Psoas muscle (tissue), 8 donors: Measurements from ENCODE around the gene TNS3. TPM values are rescaled to one million over a fixed set of nuclear protein-coding genes. Genes with fewer than 3 reads are reported as not detected.

ENCODE experiments used
- ATAC-seq, 4 donors: fragments of 200-7000 bp; cut with Tn5 transposase; one replicate each; pipeline ENCODE4 v1.9.1; 2020; ENCODE audit warnings: moderate library complexity in 3 of 4, mild to moderate bottlenecking in 2 of 4
- DNase-seq, 2 donors: peaks; one replicate each; pipeline ENCODE4 v3.0.0-alpha.2; 2020
- H3K27ac ChIP-seq: fragments of 200-600 bp; one replicate; pipeline ENCODE4 v1.8.0; 2022
- H3K27me3 ChIP-seq, 3 donors: fragments of 200-600 bp in 1 of 3; one replicate each; pipeline versions ENCODE4 v1.6.1 to v1.8.0; 2013 to 2022; ENCODE audit warnings: low read length in 2 of 3, mild to moderate bottlenecking in 2 of 3, moderate library complexity in 1 of 3; ENCODE audit not compliant: insufficient read depth in 3 of 3
- H3K36me3 ChIP-seq, 2 donors: fragments of 200-600 bp in 1 of 2; one replicate each; pipeline versions ENCODE4 v1.6.1 to v1.8.0; 2013 to 2022; ENCODE audit warnings: low read depth in 1 of 2, mild to moderate bottlenecking in 1 of 2, moderate library complexity in 1 of 2; ENCODE audit not compliant: insufficient read depth in 1 of 2
- H3K4me1 ChIP-seq: fragments of 200-600 bp; one replicate; pipeline ENCODE4 v1.8.0; 2022
- H3K4me3 ChIP-seq: fragments of 200-600 bp; one replicate; pipeline ENCODE4 v1.8.0; 2022; ENCODE audit warnings: mild to moderate bottlenecking
- H3K9me3 ChIP-seq: fragments of 200-600 bp; one replicate; pipeline ENCODE4 v1.8.0; 2022
- WGBS, 3 donors: extraction: QIAGEN DNeasy Blood & Tissue Kit; methylation state at CpG; one replicate each; pipeline versions ENCODE4 v1.1.6 to v1.1.7; 2013; 5-methylcytosine and 5-hydroxymethylcytosine counted together
- intact Hi-C, 2 donors: fragments of 100-400 bp; cut with DNase I; formaldehyde crosslinking; loops; one replicate each; pipeline versions ENCODE4 v1.11.0 to v1.14.2; 2022
- polyA plus RNA-seq, 3 donors: library from polyadenylated mRNA; stranded (reverse); fragments of 200-250 nt; gene quantifications; one replicate each; pipeline ENCODE4 v1.2.3, GENCODE V29; 2013
- total RNA-seq, 4 donors: library from RNA; stranded (reverse); fragmentation: NEBNext Ultra II Directional in 2 of 4; extraction: Animal tissue kit (Norgen Biotek cat#: 25700) in 2 of 4; gene quantifications; one replicate each; pipeline versions ENCODE4 v1.2.1 to v1.2.4, GENCODE V29; 2021 to 2023
- TF ChIP-seq, protein P1 (sequence below): fragments of 200-600 bp; IDR thresholded peaks from one replicate; pipeline ENCODE4 v1.8.0; 2022; ENCODE audit warnings: antibody characterized with exemption
- donor health status: healthy with polysubstance abuse.
- donor health status: DM: no; HTN: no; CAD: no; lungs with moderate emphysema.
- donor health status: Bipolar disorder and iron deficiency.
- donor health status: healthy.
- donor health status: DM: yes; HTN: yes; CAD: no.
- donor health status: DM: no; HTN: no; CAD: no.
- donor health status: DM: no; HTN: no; CAD: no.
- donor health status: DM: yes; HTN: yes; CAD: no.

Gene TNS3
- total and polyA plus RNA-seq, 7 donors: 11.5 to 75.3 (median 35.0) TPM

DNA sequence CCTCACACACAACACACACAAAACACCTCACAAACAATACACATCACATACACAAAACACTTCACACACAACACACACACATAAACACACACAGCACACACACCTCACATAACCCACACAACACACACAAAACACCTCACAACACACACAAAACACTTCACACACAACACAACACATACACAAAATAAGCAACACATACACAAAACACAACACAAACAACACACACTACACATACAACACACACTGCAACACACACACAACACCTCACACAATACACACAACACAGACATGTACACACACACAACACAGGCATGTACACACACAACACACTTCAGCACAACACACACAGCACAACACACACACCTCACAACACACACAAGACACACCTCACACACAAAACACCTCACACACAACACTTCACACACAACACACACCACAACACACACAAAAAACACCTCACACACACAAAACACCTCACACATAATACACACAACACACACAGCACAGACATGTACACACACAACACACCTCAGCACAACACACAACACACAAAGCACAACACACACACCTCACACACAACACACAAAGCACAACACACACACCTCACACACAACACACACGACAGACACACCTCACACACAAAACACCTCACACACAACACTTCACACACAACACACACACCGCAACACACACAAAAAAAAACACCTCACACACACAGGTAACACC is 107.5 kb downstream of the TNS3 start:
- H3K36me3 ChIP-seq: no peaks in the 10 kb centered on the region
- ATAC-seq: no peak
- H3K4me1 ChIP-seq: peaks cover 19% of the 10 kb centered on the region
- H3K9me3 ChIP-seq: no peaks in the 10 kb centered on the region
- intact Hi-C loops: no loop called here
- no peaks in the 10 kb centered on the region for H3K27me3 ChIP-seq
- TF ChIP-seq, protein P1, sequence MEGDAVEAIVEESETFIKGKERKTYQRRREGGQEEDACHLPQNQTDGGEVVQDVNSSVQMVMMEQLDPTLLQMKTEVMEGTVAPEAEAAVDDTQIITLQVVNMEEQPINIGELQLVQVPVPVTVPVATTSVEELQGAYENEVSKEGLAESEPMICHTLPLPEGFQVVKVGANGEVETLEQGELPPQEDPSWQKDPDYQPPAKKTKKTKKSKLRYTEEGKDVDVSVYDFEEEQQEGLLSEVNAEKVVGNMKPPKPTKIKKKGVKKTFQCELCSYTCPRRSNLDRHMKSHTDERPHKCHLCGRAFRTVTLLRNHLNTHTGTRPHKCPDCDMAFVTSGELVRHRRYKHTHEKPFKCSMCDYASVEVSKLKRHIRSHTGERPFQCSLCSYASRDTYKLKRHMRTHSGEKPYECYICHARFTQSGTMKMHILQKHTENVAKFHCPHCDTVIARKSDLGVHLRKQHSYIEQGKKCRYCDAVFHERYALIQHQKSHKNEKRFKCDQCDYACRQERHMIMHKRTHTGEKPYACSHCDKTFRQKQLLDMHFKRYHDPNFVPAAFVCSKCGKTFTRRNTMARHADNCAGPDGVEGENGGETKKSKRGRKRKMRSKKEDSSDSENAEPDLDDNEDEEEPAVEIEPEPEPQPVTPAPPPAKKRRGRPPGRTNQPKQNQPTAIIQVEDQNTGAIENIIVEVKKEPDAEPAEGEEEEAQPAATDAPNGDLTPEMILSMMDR: no peak
- no peak for DNase-seq
- H3K4me3 ChIP-seq: no peak overlapping the region
- H3K27ac ChIP-seq: peak overlapping the region; percentile 88
- 85 to 97% (median 94%) methylated on average over 2 of the region's 2 CpGs for WGBS, 3 donors

DNA sequence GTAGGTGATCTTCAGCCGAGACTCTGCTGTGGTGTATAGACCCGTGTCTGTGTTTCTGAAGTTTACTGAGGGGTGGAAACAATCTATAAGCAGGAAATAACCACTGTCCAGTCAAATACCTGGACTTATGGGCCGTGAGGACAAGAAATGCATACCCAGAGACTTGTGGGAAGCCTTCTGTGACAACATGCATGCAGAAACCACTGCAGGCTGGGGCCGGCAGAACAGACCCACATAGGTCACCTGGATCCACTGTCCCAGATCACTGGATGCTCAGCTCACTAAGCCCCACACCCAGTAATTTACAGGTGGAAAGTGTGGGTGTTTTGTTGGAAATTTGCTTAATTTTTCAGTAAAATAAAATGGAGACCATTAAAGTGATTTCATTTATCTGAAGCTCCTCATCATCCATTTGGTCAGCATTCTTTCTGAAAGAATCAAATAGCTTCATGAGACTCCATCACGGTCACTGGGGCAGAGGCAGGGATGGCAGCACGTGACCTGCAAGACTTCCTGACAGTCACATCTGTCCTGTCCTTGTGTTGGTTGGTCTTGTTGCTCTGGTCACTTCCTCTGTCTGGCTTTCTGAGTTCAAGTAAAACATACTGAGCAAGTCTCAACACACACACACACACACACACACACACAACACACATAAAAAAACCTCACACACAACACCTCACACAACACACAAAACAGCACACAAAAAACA is 108.3 kb downstream of the TNS3 start:
- no peaks in the 10 kb centered on the region for H3K27me3 ChIP-seq
- H3K4me3 ChIP-seq: no peak overlapping the region
- DNase-seq: no peak
- 62 to 69% (median 66%) methylated on average over 6 of the region's 6 CpGs for WGBS, 3 donors
- peak overlapping the region; percentile 88 for H3K27ac ChIP-seq
- no peaks in the 10 kb centered on the region for H3K36me3 ChIP-seq
- H3K4me1 ChIP-seq: peaks cover 19% of the 10 kb centered on the region
- ATAC-seq: peak in 2 of 4 donors; percentile 17 to 34
- no peaks in the 10 kb centered on the region for H3K9me3 ChIP-seq
- intact Hi-C loops: no loop called here
- TF ChIP-seq, protein P1: no peak

DNA sequence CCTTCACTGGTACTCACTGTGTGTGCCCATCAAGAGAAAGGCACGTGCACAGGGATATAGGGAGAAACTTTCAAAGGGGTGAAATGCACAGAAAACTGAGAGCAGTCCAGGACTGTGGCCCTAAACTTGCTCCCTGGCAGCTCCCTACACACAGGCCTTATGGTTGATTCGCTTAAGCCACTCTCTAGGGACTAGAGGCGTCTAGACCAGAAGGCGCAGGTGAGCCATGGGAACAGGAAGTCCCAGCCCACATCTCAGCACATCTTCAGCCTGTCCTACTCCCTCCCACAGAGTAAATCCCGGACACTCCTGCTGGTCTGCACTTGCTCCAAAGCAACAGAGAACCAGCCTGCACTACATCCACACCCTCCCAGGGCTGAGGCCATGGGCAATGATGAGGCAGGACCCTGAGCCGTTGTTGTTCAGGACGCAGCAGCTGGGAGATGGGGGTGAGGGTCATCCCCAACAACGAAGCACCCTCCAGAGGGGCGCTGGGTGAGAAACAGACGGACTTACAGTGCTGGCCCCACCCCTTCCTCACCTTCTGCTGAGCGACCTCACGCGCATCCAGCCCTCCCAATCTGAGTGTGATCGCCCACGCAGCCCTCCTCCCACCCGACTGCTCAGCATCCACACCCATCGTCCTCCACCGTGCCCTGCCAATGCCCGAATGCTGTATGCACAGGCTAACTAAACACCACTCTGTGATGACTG is 109.3 kb downstream of the TNS3 start:
- Histone ChIP-seq H3K36me3 (no peaks in the 10 kb centered on the region), H3K9me3 (no peaks in the 10 kb centered on the region), H3K4me1 (peaks cover 19% of the 10 kb centered on the region), H3K4me3 (no peak overlapping the region), H3K27ac (peak overlapping the region; percentile 23), H3K27me3 (no peaks in the 10 kb centered on the region)
- WGBS, 3 donors: 86 to 90% (median 86%) methylated on average over 19 of the region's 19 CpGs
- TF ChIP-seq, protein P1: no peak
- intact Hi-C loops: no loop called here
- ATAC-seq (no peak), DNase-seq (no peak)

DNA sequence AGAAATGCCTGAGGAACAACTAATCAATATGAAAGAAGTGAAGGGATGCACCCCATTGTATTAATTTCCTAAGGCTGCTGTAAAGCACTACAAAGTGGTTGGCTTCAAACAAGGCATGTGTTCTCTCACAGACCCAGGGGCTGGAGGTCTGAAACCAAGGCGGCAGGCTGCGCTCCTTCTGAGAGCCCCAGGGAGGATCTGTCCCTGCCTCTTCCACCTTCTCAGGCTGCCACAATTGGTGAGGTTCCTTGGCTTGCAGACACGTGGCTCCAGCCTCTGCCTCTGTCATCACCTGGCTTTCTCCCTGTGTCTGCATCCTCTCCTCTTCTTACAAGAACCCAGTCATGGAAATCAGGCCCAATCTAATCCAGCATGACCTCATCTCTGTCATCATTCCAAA is 110.1 kb downstream of the TNS3 start:
- TF ChIP-seq, protein P1: no peak
- H3K27me3 ChIP-seq: no peaks in the 10 kb centered on the region
- ATAC-seq (no peak), DNase-seq (no peak)
- no peaks in the 10 kb centered on the region for H3K36me3 ChIP-seq
- no peak overlapping the region for H3K4me3 ChIP-seq
- H3K9me3 ChIP-seq: no peaks in the 10 kb centered on the region
- H3K4me1 ChIP-seq: peaks cover 20% of the 10 kb centered on the region
- intact Hi-C loops: no loop called here
- H3K27ac ChIP-seq: peak overlapping the region; percentile 50
- 70 to 81% (median 74%) methylated on average over 3 of the region's 3 CpGs for WGBS, 3 donors
